HG03135 (cell line): Measurements from ENCODE around the gene SLC6A3.

ENCODE experiments used
- ATAC-seq: cut with Tn5 transposase; IDR thresholded peaks from one replicate; pipeline ENCODE4 v1.9.1; 2021; ENCODE audit warnings: mild to moderate bottlenecking, moderate library complexity; ENCODE audit not compliant: unreplicated experiment

Gene SLC6A3

GRCh38 chr5:1409381-1410110 is 35.7 kb downstream of the SLC6A3 start:
- no peak for ATAC-seq

- no peak for ATAC-seq
Measured at GRCh38 chr5:1406681-1407640, 38.3 kb downstream of the SLC6A3 start.

- ATAC-seq: no peak
Measured at GRCh38 chr5:1405539-1406530, 39.4 kb downstream of the SLC6A3 start.

GRCh38 chr5:1405121-1405520 is 40.1 kb downstream of the SLC6A3 start:
- no peak for ATAC-seq

- ATAC-seq: no peak
Measured at GRCh38 chr5:1404062-1404461, 41.2 kb downstream of the SLC6A3 start.

GRCh38 chr5:1402611-1403255 is 42.5 kb downstream of the SLC6A3 start:
- no peak for ATAC-seq

- no peak for ATAC-seq
Measured at GRCh38 chr5:1401536-1402138, 43.6 kb downstream of the SLC6A3 start.

- ATAC-seq: no peak
Measured at GRCh38 chr5:1400936-1401335, 44.3 kb downstream of the SLC6A3 start.

- no peak for ATAC-seq
Measured at GRCh38 chr5:1400211-1400855, 44.9 kb downstream of the SLC6A3 start.

GRCh38 chr5:1399737-1400136 is 45.5 kb downstream of the SLC6A3 start:
- ATAC-seq: no peak

- no peak for ATAC-seq
Measured at GRCh38 chr5:1396293-1396816, 48.9 kb downstream of the SLC6A3 start.

GRCh38 chr5:1394881-1395860 is 50.1 kb downstream of the SLC6A3 start:
- no peak for ATAC-seq

GRCh38 chr5:1393571-1394501 is 51.4 kb downstream of the SLC6A3 start:
- ATAC-seq: no peak

- no peak for ATAC-seq
Measured at GRCh38 chr5:1392801-1393565, 52.3 kb downstream of the SLC6A3 start.

- ATAC-seq: no peak
Measured at GRCh38 chr5:1392261-1392660, 53.0 kb downstream of the SLC6A3 start.

GRCh38 chr5:1391691-1392090 is 53.5 kb downstream of the SLC6A3 start:
- no peak for ATAC-seq
